NCI-H2196 treated with DMSO at 0.1 percent for 48 hours (cell line): ENCODE data around the gene VHLL.

ENCODE experiments used
- DNase-seq: peaks from one replicate; lab custom pipeline; 2025; ENCODE audit not compliant: unreplicated experiment; lab: John Stamatoyannopoulos, UW

Gene VHLL

GRCh38 chr1:156257711-156258110 is 41.4 kb downstream of the VHLL start:
- no peak for DNase-seq

DNA sequence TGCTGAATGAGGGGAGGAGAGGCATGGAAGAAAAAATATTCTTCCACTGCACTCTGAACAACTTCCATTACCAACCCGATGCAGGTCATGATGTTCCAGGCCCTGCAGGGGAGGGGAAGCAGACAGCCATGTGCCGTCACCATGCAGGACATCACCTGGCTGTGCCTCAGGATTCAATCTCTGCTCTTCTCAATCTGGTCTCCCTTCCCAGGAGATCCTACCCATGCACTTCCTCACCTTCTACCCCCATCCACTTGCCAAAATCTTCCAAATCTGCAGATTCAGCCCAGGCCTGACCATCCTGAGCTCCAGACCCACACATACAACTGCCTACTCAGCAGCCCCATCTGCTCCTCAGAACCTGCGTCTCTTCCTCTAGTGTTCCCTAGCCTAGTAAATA is 45.5 kb downstream of the VHLL start:
- no peak for DNase-seq

DNA sequence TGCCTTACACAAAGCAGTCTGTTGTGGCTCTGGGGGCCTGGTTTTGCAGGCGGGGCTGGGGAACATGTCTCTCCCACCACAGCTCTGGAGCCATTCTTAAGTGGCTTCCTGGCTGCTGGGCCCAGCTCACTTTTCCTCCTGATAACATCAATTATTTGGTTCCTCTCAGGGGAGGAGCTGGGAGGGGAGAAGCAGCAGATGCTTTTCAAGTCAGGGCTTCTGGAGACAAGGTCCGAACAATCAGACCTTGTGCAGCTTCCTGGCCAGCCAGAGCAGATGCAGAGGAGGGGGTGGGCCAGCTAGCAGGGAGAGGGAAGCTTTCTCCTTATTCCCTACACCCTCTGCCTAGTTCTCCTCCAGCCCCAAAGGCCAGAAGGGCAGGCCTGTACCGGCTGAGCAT is 47.6 kb downstream of the VHLL start:
- DNase-seq = peak; percentile 31

DNA sequence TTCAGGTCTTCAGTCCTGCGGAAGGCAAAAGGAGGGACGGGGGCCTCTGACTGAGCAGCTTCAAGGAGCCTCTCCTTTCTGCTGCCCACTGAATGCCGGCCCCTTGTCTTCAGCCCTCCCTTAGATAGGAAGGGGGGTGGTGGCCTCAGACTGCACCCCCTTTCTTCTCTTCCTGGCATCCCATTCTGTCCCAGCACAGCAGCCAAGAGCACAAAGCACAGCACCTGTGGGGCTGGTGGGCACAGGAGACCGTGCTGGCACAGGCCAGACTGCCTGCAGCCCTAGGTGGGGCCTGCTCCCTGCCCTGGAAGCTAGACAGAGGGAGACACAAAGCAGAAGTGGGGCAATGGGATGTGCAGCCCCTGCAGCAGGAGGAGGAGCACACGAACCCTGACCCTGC is 49.5 kb downstream of the VHLL start:
- no peak for DNase-seq
